ENCODE measurements around the gene CCDC184. TPM values are rescaled to one million over a fixed set of nuclear protein-coding genes. Genes with fewer than 3 reads are reported as not detected.

CCDC184 gene
- polyA plus RNA-seq (2012; rRNA removed), result 4.2 and 5.8 TPM in 2 replicates
- 4.1 and 5.0 TPM in 2 replicates for polyA plus RNA-seq (2012; cell fraction: cytosol; rRNA removed)
- polyA plus RNA-seq (2012; cell fraction: nucleus; rRNA removed), result 3.5 and 4.3 TPM in 2 replicates

- Histone ChIP-seq H3K4me1 (ENCODE audit: control insufficient read depth in 1 of 2, insufficient read depth in 2 of 2, low read depth in 1 of 2, low read length in 1 of 2) (peaks cover 9 to 26% of the 10 kb centered on the region in 2 experiments; a peak in 3 of 4 replicates), H4K20me1 (ENCODE audit: insufficient read depth) (no peaks in the 10 kb centered on the region), H3K4me3 (ENCODE audit: low read depth in 2 of 2, low read length in 1 of 2) (peak within 1 kb of the TSS; percentile 65 to 90), H3K9ac (peak within 1 kb of the TSS; percentile 71), H3K27me3 (ENCODE audit: insufficient read depth) (no peaks in the 10 kb centered on the region), H3K79me2 (ENCODE audit: insufficient read depth) (no peaks in the 10 kb centered on the region), H2AFZ (ENCODE audit: low read depth) (peak within 1 kb of the TSS; percentile 86), H3K27ac (ENCODE audit: low read depth in 2 of 2, low read length in 1 of 2) (peak within 1 kb of the TSS; percentile 80 to 96), H3K4me2 (peak within 1 kb of the TSS; percentile 83), H3F3A (replicated peaks; ENCODE audit: insufficient read depth) (no peaks in the 10 kb centered on the region), H3K9me3 (no peaks in the 10 kb centered on the region), H3K36me3 (replicated peaks in 1 of 2; ENCODE audit: control insufficient read depth in 1 of 2, insufficient read depth in 2 of 2, low read length in 1 of 2) (no peaks in the 10 kb centered on the region), H3K9me2 (no peaks in the 10 kb centered on the region)
- DNase-seq, result peak; percentile 91
- ChIA-PET POLR2A (interaction anchor here (0.6 to 1.4 kb wide), 7 partner anchors 9 to 482 kb away, joined by 3 to 11 read pairs (median 3); partner anchors contain the start of genes ASB8 and SENP1), CTCF (interaction anchor here (0.6 to 8.2 kb wide), 22 partner anchors 10 to 435 kb away, joined by 3 to 90 read pairs (median 4); partner anchors contain the start of genes ASB8 and TMEM106C)
- WGBS (ENCODE audit: low lambda C conversion rate), result 1% methylated on average over 16 of the region's 61 CpGs
- TF ChIP-seq ZBTB33 (IDR thresholded peaks at IDR 0.05; ENCODE audit: borderline replicate concordance, low read depth) (no peak), RFX5 (IDR thresholded peaks at IDR 0.05; ENCODE audit: low read length) (peak; percentile 95), NFIC (IDR thresholded peaks at IDR 0.05; ENCODE audit: borderline replicate concordance) (no peak), RXRA (IDR thresholded peaks at IDR 0.05; ENCODE audit: borderline replicate concordance, low read depth) (no peak), MAX (IDR thresholded peaks at IDR 0.05; ENCODE audit: low read depth) (peak; percentile 25; the same call in 1 of the 2 replicates), TCF12 (IDR thresholded peaks at IDR 0.05) (no peak; the same call in 1 of the 2 replicates), CTCF (IDR thresholded peaks at IDR 0.05) (peak; percentile 54), YY1 (IDR thresholded peaks at IDR 0.05; ENCODE audit: low read depth) (peak; percentile 11; the same call in 1 of the 2 replicates), GATA2 (CRISPR knock-in tag; IDR thresholded peaks at IDR 0.05) (no peak), GABPA (IDR thresholded peaks at IDR 0.05; ENCODE audit: low read depth) (no peak; the same call in 1 of the 2 replicates), USF1 (IDR thresholded peaks at IDR 0.05; ENCODE audit: borderline replicate concordance, low read depth) (no peak), CHD2 (IDR thresholded peaks at IDR 0.05; ENCODE audit: low read length, partially characterized antibody) (no peak), PBX3 (IDR thresholded peaks at IDR 0.05) (no peak), SMC3 (IDR thresholded peaks at IDR 0.05; ENCODE audit: low read depth, low read length) (peak; percentile 32; the same call in 1 of the 2 replicates), MEF2A (IDR thresholded peaks at IDR 0.05; ENCODE audit: borderline replicate concordance, low read depth) (no peak), MXI1 (IDR thresholded peaks at IDR 0.05; ENCODE audit: low read depth, low read length) (peak; percentile 65; the same call in 1 of the 2 replicates), EP300 (IDR thresholded peaks at IDR 0.05; ENCODE audit: borderline replicate concordance in 1 of 2, low read depth in 1 of 2, low read length in 1 of 2) (no peak; a peak in 2 of 4 replicates), RCOR1 (IDR thresholded peaks at IDR 0.05; ENCODE audit: low read length) (no peak), TAF1 (IDR thresholded peaks at IDR 0.05; ENCODE audit: borderline replicate concordance, low read depth, low read length) (0 out of 2 replicates have a peak, but pooled peaks have one; percentile 48), EZH2phosphoT487 (IDR thresholded peaks at IDR 0.05; ENCODE audit: borderline replicate concordance, low read depth) (no peak)
- TF ChIP-seq, protein P1, sequence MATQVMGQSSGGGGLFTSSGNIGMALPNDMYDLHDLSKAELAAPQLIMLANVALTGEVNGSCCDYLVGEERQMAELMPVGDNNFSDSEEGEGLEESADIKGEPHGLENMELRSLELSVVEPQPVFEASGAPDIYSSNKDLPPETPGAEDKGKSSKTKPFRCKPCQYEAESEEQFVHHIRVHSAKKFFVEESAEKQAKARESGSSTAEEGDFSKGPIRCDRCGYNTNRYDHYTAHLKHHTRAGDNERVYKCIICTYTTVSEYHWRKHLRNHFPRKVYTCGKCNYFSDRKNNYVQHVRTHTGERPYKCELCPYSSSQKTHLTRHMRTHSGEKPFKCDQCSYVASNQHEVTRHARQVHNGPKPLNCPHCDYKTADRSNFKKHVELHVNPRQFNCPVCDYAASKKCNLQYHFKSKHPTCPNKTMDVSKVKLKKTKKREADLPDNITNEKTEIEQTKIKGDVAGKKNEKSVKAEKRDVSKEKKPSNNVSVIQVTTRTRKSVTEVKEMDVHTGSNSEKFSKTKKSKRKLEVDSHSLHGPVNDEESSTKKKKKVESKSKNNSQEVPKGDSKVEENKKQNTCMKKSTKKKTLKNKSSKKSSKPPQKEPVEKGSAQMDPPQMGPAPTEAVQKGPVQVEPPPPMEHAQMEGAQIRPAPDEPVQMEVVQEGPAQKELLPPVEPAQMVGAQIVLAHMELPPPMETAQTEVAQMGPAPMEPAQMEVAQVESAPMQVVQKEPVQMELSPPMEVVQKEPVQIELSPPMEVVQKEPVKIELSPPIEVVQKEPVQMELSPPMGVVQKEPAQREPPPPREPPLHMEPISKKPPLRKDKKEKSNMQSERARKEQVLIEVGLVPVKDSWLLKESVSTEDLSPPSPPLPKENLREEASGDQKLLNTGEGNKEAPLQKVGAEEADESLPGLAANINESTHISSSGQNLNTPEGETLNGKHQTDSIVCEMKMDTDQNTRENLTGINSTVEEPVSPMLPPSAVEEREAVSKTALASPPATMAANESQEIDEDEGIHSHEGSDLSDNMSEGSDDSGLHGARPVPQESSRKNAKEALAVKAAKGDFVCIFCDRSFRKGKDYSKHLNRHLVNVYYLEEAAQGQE (IDR thresholded peaks at IDR 0.05; ENCODE audit: low read depth, low read length), result no peak
Observed at GRCh38 chr12:48183091-48183875, at the start of gene CCDC184. Gene CCDC184, plus strand, starts transcription at chr12:48183644. Its CDS starts 479 bp downstream, at chr12:48184123.

Data from SK-N-SH (cell line).